NCI-H1048 (cell line): Measurements from ENCODE around the gene SYPL1.

Experiments used
- DNase-seq: peaks from one replicate; lab custom pipeline; 2025; lab: John Stamatoyannopoulos, UW

SYPL1 gene

GRCh38 chr7:106121189-106121810 is 9.2 kb upstream of the SYPL1 start:
- no peak for DNase-seq

- DNase-seq, result no peak
These were observed 8.4 kb upstream of the SYPL1 start for GRCh38 chr7:106120500-106120899.

GRCh38 chr7:106119719-106120118 is 7.6 kb upstream of the SYPL1 start:
- no peak for DNase-seq

- no peak for DNase-seq
These were observed 5.9 kb upstream of the SYPL1 start for GRCh38 chr7:106117786-106118544.

GRCh38 chr7:106116161-106116704 is 4.1 kb upstream of the SYPL1 start:
- DNase-seq, result no peak

- DNase-seq, result no peak
These were observed 2.7 kb upstream of the SYPL1 start for GRCh38 chr7:106114716-106115383.

- no peak for DNase-seq
These were observed 885 bp upstream of the SYPL1 start for GRCh38 chr7:106112972-106113421.

GRCh38 chr7:106111655-106112117 is 426 bp downstream of the SYPL1 start:
- no peak for DNase-seq

GRCh38 chr7:106110885-106111654 is 1.0 kb downstream of the SYPL1 start:
- DNase-seq, result no peak

- DNase-seq, result no peak
These were observed 1.9 kb downstream of the SYPL1 start for GRCh38 chr7:106110238-106110560.

GRCh38 chr7:106109521-106110237 is 2.4 kb downstream of the SYPL1 start:
- no peak for DNase-seq

GRCh38 chr7:106108991-106109390 is 3.1 kb downstream of the SYPL1 start:
- no peak for DNase-seq

GRCh38 chr7:106104721-106105260 is 7.3 kb downstream of the SYPL1 start:
- no peak for DNase-seq

- no peak for DNase-seq
These were observed 9.6 kb downstream of the SYPL1 start for GRCh38 chr7:106102387-106102966.

- DNase-seq, result no peak
These were observed 10.4 kb downstream of the SYPL1 start for GRCh38 chr7:106101726-106102125.

- DNase-seq, result no peak
These were observed 11.1 kb downstream of the SYPL1 start for GRCh38 chr7:106100863-106101629.

- no peak for DNase-seq
These were observed 12.6 kb downstream of the SYPL1 start for GRCh38 chr7:106099539-106099938.

- DNase-seq, result no peak
These were observed 13.2 kb downstream of the SYPL1 start for GRCh38 chr7:106098889-106099288.

- no peak for DNase-seq
These were observed 16.5 kb downstream of the SYPL1 start for GRCh38 chr7:106095634-106096033.

GRCh38 chr7:106094780-106095179 is 17.3 kb downstream of the SYPL1 start:
- no peak for DNase-seq
